HepG2 (cell line): ENCODE measurements around the gene SPANXN2. TPM values are rescaled to one million over a fixed set of nuclear protein-coding genes. Genes with fewer than 3 reads are reported as not detected.

ENCODE experiments used
- CREM ChIP-seq, 2 experiments: sonication (generic) in 1 of 2; formaldehyde crosslinking in 1 of 2; IDR thresholded peaks; 2 replicates each; pipeline versions ENCODE4 v1.4.0 to v1.6.1; 2016 to 2020; ENCODE audit warnings: antibody characterized with exemption in 1 of 2, mild to moderate bottlenecking in 1 of 2, missing genetic modification reagents in 1 of 2
- HNF4G ChIP-seq, 2 experiments: sonication (generic) in 1 of 2; formaldehyde crosslinking in 1 of 2; IDR thresholded peaks; 2 replicates each; pipeline versions ENCODE4 v1.4.0 to v1.6.1; 2011 to 2020; ENCODE audit warnings: borderline replicate concordance in 2 of 2, low read depth in 2 of 2, mild to moderate bottlenecking in 2 of 2, low read length in 1 of 2, missing genetic modification reagents in 1 of 2, moderate library complexity in 1 of 2
- ISL2 ChIP-seq: sonication (generic); formaldehyde crosslinking; IDR thresholded peaks from 2 replicates; pipeline ENCODE4 v1.5.0; 2020; ENCODE audit warnings: missing genetic modification reagents
- ZBTB38 ChIP-seq: sonication (generic); formaldehyde crosslinking; IDR thresholded peaks from 2 replicates; pipeline ENCODE4 v1.5.1; 2020; ENCODE audit warnings: mild to moderate bottlenecking, missing genetic modification reagents
- ZFP36L2 ChIP-seq: sonication (generic); formaldehyde crosslinking; IDR thresholded peaks from 2 replicates; pipeline ENCODE4 v1.4.0; 2020; ENCODE audit warnings: missing genetic modification reagents
- ZMYM4 ChIP-seq: sonication (generic); formaldehyde crosslinking; IDR thresholded peaks from 2 replicates; pipeline ENCODE4 v1.8.1; 2023; ENCODE audit warnings: mild to moderate bottlenecking, missing genetic modification reagents
- ZNF644 ChIP-seq: IDR thresholded peaks from 2 replicates; pipeline ENCODE4 v1.6.1; 2016; ENCODE audit warnings: low read depth
- polyA plus RNA-seq, 8 experiments: library from polyadenylated mRNA; depleted of rRNA in 3 of 8; stranded (reverse) in 7 of 8; unstranded in 1 of 8; fragments of >200 nt; fragmentation: Illumina TruSeq in 4 of 8; extraction: Trizol in 4 of 8; gene quantifications; 2 replicates each; pipeline versions ENCODE4 v1.2.1 to v1.2.3, GENCODE V29; 2011 to 2016; ENCODE audit warnings: low read depth in 4 of 8, missing spikeins in 1 of 8, mixed read lengths in 1 of 8; ENCODE audit not compliant: insufficient read depth in 1 of 8
- total RNA-seq, 5 experiments: library from RNA; depleted of rRNA; stranded (reverse); fragments of >200 nt; fragmentation: Illumina TruSeq; extraction: Trizol; gene quantifications; 2 replicates each; pipeline ENCODE4 v1.2.3, GENCODE V29; 2016; ENCODE audit warnings: low read depth in 1 of 5
- TF ChIP-seq, protein P1 (sequence below): fragments of 450-650 bp; IDR thresholded peaks from 2 replicates; pipeline ENCODE4 v1.6.1; 2017; ENCODE audit warnings: mild to moderate bottlenecking
- TF ChIP-seq, protein P2 (sequence below): sonication (generic); formaldehyde crosslinking; IDR thresholded peaks from 2 replicates; pipeline ENCODE4 v1.5.0; 2020; ENCODE audit warnings: mild to moderate bottlenecking, missing genetic modification reagents, moderate library complexity
- TF ChIP-seq, protein P3 (sequence below): sonication (generic); formaldehyde crosslinking; IDR thresholded peaks from 2 replicates; pipeline ENCODE4 v1.4.0; 2020; ENCODE audit warnings: missing genetic modification reagents
- TF ChIP-seq, protein P4 (sequence below): sonication (generic); formaldehyde crosslinking; IDR thresholded peaks from 2 replicates; pipeline ENCODE4 v1.4.0; 2020; ENCODE audit warnings: missing genetic modification reagents

The SPANXN2 gene
- total and polyA plus RNA-seq, 2 of the 13 experiments (the other 11 are each of a cell fraction or from before 2014, with no cell fraction given) = not detected

DNA sequence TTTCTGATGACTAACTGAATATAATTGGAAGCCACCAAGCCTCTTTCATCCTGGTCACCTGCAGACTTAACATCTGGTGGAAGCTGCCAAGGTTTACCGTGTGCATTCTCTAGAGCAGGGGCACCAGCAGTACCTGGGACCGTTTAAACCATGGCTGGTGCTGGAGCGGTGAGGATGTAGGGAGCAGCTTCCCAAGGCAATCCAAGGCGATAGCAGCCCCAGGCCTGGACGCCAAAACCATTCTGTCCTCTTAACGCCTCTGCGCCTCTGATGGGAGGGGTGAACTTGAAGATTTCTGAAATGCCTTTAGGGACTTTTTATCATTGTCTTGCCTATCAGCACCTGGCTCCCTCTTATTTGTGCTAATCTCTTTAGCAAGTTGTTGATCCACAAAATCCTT is 37.3 kb upstream of the SPANXN2 start (continued):
- TF ChIP-seq, protein P1, sequence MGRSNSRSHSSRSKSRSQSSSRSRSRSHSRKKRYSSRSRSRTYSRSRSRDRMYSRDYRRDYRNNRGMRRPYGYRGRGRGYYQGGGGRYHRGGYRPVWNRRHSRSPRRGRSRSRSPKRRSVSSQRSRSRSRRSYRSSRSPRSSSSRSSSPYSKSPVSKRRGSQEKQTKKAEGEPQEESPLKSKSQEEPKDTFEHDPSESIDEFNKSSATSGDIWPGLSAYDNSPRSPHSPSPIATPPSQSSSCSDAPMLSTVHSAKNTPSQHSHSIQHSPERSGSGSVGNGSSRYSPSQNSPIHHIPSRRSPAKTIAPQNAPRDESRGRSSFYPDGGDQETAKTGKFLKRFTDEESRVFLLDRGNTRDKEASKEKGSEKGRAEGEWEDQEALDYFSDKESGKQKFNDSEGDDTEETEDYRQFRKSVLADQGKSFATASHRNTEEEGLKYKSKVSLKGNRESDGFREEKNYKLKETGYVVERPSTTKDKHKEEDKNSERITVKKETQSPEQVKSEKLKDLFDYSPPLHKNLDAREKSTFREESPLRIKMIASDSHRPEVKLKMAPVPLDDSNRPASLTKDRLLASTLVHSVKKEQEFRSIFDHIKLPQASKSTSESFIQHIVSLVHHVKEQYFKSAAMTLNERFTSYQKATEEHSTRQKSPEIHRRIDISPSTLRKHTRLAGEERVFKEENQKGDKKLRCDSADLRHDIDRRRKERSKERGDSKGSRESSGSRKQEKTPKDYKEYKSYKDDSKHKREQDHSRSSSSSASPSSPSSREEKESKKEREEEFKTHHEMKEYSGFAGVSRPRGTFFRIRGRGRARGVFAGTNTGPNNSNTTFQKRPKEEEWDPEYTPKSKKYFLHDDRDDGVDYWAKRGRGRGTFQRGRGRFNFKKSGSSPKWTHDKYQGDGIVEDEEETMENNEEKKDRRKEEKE = no peak
- no peak for TF ChIP-seq ISL2 (CRISPR knock-in tag)
- no peak for TF ChIP-seq ZNF644 (CRISPR knock-in tag)
- no peak for TF ChIP-seq ZMYM4 (CRISPR knock-in tag)
- no peak for TF ChIP-seq ZFP36L2 (CRISPR knock-in tag)
- TF ChIP-seq CREM (IDR thresholded peaks at IDR 0.05) = no peak
- no peak for TF ChIP-seq CREM (CRISPR knock-in tag; IDR thresholded peaks at IDR 0.05)
- no peak for TF ChIP-seq HNF4G (IDR thresholded peaks at IDR 0.05; ENCODE audit: borderline replicate concordance, low read depth, low read length)
- no peak for TF ChIP-seq HNF4G (CRISPR knock-in tag; IDR thresholded peaks at IDR 0.05; ENCODE audit: borderline replicate concordance, low read depth)
- TF ChIP-seq, protein P2, sequence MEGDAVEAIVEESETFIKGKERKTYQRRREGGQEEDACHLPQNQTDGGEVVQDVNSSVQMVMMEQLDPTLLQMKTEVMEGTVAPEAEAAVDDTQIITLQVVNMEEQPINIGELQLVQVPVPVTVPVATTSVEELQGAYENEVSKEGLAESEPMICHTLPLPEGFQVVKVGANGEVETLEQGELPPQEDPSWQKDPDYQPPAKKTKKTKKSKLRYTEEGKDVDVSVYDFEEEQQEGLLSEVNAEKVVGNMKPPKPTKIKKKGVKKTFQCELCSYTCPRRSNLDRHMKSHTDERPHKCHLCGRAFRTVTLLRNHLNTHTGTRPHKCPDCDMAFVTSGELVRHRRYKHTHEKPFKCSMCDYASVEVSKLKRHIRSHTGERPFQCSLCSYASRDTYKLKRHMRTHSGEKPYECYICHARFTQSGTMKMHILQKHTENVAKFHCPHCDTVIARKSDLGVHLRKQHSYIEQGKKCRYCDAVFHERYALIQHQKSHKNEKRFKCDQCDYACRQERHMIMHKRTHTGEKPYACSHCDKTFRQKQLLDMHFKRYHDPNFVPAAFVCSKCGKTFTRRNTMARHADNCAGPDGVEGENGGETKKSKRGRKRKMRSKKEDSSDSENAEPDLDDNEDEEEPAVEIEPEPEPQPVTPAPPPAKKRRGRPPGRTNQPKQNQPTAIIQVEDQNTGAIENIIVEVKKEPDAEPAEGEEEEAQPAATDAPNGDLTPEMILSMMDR (CRISPR knock-in tag) = no peak
- TF ChIP-seq, protein P3, sequence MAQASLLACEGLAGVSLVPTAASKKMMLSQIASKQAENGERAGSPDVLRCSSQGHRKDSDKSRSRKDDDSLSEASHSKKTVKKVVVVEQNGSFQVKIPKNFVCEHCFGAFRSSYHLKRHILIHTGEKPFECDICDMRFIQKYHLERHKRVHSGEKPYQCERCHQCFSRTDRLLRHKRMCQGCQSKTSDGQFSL (CRISPR knock-in tag) = no peak
- TF ChIP-seq ZBTB38 = no peak
- TF ChIP-seq, protein P4, sequence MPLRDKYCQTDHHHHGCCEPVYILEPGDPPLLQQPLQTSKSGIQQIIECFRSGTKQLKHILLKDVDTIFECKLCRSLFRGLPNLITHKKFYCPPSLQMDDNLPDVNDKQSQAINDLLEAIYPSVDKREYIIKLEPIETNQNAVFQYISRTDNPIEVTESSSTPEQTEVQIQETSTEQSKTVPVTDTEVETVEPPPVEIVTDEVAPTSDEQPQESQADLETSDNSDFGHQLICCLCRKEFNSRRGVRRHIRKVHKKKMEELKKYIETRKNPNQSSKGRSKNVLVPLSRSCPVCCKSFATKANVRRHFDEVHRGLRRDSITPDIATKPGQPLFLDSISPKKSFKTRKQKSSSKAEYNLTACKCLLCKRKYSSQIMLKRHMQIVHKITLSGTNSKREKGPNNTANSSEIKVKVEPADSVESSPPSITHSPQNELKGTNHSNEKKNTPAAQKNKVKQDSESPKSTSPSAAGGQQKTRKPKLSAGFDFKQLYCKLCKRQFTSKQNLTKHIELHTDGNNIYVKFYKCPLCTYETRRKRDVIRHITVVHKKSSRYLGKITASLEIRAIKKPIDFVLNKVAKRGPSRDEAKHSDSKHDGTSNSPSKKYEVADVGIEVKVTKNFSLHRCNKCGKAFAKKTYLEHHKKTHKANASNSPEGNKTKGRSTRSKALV (CRISPR knock-in tag) = no peak
